ENCODE data around the gene TXNDC2.

TXNDC2 gene

DNA sequence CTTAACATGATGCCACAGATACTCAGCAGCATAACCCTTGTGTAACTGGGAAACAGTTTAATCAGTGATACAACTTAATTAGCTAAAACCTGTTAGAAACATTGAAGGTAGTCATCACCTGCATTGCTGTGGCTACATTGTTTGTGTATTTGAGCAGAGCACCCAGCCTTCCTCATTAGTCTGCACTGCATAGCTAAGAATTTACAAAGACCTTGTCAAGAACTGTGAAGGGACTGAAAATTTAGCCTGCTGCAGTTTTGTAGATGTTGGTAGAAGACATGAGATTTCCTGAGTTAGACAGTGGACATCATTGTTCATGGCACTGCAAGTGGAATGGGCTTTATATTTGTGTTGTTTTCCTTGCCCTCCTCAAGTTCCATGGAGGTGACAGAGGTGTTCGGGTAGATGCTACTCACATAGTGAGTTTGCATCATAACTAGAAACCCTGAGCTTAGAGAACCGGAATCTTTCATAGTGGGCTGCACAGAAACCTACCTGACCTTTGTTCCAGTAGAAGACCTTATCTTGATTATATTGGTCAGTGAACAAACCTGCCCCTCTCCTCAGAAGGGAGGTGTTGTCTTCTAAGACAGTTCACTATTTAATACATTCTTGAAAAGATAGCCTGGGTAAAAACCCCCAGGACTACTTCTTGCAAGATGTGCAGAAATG, 40.6 kb downstream of the TXNDC2 start:
- DNase-seq: no peak
- intact Hi-C loops (cut with DNase I): no loop called here

DNA sequence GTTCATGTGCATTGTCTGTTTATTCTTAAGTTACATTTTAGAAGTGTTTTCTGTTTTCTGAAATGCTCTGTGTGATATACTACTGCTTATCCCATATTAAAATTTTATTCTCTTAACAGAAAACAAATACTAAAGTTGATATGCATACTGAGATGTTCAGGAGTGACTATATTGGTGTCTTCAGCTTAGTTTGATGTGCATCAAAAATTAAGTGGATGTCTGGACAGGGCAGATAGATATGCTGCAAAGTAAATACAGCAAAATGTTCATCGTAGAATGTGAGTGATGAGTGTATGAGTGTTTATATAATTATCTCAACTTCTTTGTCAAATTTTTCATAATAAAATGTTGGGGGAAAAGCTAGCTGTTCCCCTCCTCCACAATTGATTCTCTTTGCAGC, 41.2 kb downstream of the TXNDC2 start:
- intact Hi-C loops (cut with DNase I): no loop called here
- no peak for DNase-seq

DNA sequence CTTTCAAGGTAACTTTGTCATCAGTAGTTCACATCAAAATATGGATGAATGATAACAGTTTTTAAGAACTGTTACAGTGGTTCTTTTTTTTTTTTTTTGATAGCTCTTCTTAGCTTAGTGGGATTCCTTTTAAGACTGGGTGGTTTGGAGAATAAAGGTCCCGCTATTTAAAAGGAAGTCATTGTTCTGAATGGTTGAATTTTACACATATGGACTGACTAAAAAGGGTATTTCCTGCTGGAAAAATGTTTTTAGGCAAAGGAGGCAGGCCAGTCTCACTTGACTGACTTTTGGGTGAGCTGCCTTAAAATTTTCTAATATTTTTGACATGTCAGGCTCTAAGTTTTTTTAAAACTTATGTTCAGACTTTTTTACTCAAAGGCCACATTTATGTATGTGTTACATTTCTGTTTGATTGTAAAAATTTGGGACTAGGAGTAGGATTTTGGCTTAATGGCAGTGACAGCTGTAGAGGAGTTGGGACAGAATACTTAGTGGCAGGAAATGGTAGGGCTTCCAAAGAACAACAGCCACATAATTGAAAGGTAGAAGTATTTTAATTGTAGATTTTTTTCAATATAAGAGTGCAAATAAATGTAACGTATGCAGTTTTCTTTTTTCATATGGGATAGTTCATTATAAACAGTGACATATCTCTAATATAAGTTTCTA, 41.8 kb downstream of the TXNDC2 start:
- DNase-seq: no peak
- intact Hi-C loops (cut with DNase I): no loop called here

DNA sequence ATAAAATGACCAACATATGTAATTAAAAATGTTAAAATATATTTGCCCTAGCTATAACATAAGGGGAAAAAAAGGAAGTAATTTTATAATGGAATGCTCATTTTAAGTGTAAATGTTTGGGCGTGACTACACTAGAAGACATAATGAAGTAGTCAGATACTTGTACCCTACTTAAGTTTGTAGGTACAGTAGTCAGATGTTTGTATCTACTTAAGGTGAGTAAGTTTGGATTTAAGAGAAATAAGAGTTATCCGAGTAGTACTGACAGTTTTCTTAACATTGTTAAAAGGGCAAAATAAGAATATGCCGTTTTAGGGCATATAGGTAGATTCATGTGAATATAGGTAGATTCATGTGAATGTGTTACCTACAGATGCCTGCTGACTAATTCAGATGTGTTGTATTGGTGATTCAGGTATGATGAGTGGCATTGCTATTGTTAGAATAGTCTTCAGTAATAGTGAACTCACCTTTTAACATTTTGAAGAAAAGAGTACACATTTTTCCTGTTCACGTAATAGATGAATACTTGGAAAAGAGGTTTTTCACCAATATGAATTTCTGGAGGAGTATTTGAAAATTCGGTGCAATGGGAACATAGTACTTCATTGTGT, 43.0 kb downstream of the TXNDC2 start:
- intact Hi-C loops (cut with DNase I): no loop called here
- no peak for DNase-seq

DNA sequence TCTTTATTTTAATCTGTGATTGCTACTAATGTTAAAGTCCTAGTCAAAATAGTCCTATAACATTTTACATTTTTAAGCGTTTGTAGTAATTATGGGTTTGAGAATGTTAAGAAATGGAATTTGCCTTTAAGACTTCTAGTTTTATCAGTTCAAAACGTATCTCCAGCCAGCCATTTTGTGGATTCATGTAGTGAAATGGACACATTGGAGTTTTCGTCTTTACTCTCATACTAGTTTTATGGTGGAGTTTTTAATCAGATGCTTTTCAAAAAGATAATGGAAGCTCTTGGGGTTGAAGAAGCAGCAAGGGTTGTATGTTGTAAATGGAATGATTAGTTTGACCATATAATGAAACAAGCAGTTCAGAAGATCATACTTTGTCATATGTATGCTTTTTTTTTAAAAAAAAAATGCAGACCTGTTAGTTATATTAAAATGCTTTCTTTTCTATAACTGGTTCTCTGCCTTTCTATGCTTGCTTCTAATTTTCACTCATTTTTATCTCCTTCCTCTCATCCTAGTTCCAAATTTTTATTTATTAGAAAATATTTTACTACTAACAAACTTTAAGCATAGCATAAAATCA, 44.6 kb downstream of the TXNDC2 start:
- DNase-seq: no peak
- intact Hi-C loops (cut with DNase I): no loop called here

DNA sequence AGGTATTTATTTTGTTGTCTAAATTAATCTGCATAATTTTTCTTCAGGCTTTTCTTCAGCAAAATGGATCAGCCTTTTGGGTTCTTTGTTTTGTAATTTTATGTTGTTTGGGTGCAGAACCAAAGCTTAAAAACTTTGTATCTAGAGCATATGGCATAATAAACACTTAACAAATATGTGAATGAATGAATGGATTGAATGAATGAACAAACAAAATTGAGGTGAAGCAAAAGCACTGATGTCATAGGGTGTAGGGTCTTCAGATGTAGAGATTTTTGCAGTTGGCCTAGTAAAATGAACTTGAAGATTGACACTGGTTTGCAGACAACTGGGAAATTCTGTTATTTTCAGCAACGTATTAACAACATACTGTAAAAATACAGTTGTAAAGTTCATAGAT, 45.4 kb downstream of the TXNDC2 start:
- intact Hi-C loops (cut with DNase I): no loop called here

DNA sequence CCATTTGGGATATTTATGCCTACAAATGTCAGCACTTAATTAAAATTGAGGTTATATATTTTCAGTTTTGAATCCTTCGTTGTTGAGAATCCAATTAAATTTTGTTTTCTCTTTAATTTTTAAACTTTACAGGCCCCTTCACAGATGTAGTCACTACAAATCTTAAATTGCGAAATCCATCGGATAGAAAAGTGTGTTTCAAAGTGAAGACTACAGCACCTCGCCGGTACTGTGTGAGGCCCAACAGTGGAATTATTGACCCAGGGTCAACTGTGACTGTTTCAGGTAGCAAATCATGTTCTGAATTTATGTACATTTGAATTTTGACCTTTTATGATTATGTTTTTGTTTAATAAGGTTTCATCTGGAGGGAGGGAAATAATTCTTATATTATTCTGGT, 45.9 kb downstream of the TXNDC2 start:
- intact Hi-C loops (cut with DNase I): no loop called here
- DNase-seq: no peak

More for the DNA sequence above, 45.4 kb downstream of the TXNDC2 start:
- DNase-seq: no peak

DNA sequence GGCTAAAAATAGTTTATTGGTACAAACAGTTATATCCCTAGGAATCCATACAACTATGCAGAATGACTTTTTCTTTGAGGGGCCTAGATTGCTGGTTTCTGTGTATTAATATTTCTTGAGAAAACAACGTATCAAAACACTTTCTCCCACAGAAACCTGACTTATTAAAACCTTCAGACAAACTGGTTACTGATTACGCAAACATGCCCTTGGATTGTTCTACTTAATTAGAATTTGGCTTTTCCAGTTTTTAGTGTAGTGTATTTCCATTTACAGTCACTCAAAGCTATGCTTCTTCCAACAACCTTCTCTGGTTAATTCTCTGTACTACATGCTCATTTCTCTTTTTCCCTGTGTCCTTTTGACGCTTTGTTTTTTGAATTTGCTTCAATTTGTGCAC, 48.1 kb downstream of the TXNDC2 start:
- DNase-seq: no peak
- intact Hi-C loops (cut with DNase I): no loop called here

DNA sequence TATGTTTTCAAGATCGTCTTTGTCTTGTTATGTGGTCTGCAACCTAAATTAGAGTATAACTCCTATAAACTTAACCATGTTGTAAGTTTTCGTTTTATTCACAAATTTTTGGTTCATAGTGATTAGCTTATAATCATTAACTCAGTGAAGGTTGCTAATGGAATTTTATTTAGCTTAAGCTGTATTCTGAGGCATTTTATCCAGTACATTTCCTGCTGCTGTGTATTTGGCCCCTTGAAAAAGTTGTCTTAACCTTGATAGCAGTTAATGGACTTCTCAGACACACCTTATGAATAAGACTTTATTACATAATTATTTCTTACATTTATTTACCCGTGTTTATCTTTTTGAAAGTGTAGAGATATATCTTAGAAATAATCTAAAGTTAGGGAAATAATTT, 48.5 kb downstream of the TXNDC2 start:
- DNase-seq: no peak
- intact Hi-C loops (cut with DNase I): no loop called here

Measured in posterior cingulate gyrus (tissue), 11 donors.